HG02852 (cell line): ENCODE data around the gene GPC3.
"Not testable (repeated sequence)": the region's sequence is repeated elsewhere in the genome, so short reads cannot be mapped to it uniquely, and the experiment has no call there.

Source experiments
- ATAC-seq: cut with Tn5 transposase; IDR thresholded peaks from one replicate; pipeline ENCODE4 v1.9.1; 2021; ENCODE audit warnings: mild to moderate bottlenecking, moderate library complexity; ENCODE audit not compliant: unreplicated experiment

Gene GPC3

DNA sequence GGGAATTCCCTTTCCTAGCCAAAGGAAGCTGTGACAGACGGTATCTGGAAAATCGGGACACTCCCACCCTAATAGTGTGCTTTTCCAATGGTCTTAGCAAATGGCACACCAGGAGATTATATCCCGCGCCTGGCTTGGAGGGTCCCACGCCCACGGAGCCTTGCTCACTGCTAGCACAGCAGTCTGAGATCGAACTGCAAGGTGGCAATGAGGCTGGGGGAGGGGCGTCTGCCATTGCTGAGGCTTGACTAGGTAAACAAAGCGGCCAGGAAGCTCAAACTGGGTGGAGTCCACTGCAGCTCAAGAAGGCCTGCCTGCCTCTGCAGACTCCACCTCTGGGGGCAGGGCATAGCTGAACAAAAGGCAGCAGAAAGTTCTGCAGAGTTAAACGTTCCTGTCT, 364.0 kb downstream of the GPC3 start:
- not testable (repeated sequence) for ATAC-seq

DNA sequence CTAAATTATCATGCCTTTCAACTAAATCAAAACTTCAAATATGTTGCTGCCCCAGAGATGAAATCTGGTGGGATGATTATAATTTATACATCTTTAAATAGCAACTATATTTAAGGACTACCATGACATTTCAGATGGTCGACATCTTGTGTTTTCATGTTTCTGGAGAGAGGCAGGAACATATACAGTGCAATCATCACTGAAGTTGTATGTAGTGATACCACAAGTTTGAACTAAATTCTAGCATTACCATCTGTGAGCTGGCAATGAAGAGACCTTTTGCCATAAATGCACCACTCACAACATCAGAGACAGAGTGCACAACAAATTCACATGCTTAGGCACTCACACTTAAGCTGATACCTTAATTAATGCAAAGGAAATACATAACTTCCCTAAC, 373.7 kb downstream of the GPC3 start:
- ATAC-seq: no peak

DNA sequence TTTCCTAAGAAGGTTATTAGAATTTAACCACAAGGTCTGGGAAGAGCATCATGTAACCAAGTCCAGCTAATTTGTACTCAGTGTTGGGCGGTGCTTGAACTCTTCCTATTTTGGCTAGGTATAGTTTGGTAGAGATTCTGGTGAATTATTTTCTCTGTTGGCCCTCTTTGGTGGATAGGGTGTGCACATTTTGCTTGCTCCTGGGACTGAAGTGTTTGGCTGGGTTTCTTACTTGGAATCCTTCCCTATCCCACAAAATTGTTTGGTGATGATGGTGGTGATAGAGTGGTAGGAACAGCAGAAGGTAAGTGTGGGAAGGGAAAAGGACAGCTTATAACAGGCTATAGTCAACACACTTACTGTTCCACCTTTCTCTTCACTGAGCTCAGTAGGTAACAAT, 375.3 kb downstream of the GPC3 start:
- ATAC-seq: no peak

DNA sequence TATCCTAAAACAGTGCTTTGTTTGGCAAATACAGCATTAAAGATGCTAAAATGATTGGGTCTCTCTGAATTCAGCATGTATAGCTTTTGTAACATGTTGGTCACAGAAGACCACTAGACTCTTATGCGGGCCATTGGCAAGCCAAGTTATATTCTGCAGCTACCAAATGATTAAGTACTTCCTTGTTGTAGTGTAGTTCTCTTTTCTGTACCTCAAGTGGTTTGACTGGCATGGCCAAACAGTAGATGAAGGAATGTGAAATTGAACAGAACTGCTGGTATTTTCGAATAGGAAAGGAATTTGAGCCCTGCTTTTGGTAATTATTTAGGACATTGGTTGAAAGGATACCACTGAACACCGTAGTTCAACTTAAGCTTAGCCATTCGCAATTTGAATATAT, 376.2 kb downstream of the GPC3 start:
- no peak for ATAC-seq

DNA sequence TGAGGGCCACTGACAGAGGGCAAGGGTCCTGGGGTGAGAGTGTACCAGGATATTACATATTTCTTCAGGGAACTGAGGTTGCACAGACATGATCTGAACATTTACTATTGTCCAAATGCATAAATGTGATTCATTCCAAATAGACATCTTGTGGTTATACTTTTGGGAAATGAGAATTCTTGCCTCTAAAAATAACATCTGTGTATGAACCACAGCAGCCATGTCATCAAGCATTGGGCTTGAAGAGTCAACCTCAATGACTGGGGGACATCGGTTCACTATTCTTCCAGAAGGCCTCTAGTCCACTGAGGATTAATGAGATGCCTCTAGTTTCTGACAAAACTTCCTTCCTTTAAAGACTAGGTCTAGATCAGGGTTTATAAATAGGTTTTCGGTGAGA, 377.0 kb downstream of the GPC3 start:
- ATAC-seq: no peak

DNA sequence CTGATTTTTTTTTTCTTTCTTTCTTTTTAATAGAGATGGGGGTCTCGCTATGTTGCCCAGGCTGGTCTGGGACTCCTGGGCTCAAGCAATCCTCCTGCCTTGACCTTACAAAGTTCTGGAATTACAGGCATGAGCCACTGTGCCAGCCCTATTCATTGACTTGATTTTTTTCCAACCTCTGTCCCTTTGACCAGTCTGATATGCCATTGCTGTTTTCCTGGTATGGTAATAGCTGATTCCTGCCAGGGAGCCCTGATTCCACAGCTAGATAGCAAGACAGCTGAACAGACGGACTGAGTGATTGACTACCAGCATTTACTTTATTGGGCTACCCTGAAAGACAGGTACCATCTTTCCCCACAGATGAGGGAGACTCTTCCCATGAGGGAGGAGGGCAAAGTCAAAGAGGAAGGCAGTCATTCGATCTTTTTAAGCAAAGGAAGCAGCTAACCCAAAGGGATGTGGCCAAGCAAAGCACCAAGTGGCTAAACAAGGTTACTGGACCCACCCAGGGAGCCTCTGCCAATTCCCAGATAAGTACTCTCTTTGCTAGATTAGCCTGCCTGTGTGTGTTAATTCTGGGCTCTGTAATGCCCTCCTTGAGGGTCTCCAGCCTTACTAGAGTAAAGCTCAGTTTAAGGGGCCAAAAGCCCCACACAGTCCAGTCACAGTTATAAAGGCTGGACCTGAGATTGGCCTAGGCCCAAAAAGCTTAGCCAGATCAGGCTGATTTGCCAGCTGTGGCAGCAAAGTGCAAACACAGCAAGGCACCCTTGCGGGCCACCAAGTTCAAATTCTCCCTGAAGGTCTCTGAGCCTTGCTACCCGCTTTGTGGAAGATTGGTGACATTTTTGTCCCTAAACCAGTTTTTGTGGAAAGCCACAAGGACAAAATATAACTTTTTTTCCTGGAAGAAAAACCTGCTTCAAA, 377.7 kb downstream of the GPC3 start:
- ATAC-seq: no peak

DNA sequence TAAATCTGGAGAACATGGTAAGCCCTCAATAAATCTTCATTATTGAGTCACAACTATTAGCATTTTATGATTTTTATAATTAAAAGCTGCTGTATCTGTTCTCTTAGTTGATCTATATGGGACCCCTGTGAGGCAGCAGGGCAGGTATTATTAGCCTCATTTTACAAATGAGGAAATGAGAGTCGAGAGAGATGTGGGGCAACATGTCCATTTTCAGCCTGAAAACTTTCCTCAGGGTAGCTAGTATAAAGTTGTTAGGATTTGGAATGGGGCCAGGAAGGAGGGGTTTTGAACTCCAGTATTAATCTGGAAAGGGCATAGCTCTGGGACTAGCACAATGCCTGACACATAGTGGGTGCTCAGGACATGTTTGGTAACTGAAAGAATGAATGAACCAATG, 378.4 kb downstream of the GPC3 start:
- no peak for ATAC-seq

DNA sequence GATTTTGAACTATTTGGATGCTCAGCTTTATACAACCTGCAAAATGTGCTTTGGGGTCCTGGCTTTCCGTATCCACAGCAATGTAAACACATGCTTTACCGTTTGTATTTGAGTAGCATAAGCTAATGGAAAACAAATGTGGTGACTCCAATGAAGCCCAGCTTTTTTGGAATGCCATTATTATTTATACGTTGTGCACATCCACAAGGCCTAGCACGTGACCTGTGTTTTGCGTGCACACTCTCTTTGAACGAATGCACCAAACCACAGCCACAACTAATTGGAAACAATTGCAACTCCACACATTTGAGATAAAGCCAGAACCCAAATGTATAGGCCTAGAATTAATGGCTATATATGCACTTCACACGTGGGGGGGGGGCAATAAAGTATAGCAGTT, 380.6 kb downstream of the GPC3 start:
- no peak for ATAC-seq

DNA sequence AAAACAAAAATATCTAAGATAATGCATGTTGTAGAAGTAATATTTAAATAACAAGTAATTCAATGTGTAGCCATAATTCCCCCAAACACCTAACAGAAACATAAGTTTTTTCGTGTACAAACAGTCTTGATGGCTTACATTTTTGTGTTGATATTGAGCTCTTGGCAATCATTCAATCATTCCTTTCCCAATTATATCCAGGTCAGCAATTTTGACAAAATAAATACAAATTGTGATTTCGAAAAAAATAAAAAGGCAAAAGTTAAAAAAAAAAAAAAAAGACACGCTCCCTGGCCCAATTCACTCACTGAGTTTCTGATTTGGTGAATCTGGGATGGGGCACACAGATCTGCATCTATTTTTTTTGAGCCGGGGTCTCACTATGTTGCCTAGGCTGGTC, 382.5 kb downstream of the GPC3 start:
- ATAC-seq: no peak

DNA sequence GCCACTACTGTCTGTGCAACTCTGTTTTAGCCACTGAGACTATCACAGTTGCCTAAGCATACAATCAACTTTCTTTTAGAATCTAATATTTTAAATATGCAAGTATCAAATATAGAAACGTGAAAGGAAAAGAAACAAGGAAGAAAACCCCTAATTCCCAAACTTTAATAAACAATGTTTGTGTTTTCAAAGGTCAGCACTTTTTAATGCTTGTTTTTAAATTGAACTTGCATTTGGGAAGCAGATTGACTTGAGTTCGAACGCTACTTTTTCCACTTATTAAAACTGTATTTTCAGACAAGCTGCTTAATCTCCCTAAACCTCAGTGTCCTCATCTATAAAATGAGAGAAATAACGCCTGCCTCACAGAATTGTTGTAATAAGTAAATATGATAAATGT, 384.3 kb downstream of the GPC3 start:
- no peak for ATAC-seq

DNA sequence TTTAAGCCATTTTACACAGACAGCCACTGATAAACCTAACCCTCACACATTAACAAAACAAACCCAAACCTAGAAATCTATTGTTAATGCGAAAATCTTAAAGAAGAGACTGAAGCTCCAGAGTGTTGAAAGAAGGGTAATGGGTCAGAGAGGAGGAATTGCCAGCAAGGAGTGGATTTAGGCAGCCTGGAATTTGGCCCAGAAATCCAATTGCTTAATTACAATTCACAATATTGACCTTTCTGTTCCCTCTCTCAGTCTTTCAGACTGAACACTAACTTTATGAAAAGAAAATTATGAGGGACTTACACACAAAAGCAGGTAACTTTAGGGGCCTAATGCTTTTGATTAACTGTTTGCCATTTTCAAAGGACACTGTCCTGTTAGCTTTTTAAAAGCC, 384.9 kb downstream of the GPC3 start:
- ATAC-seq: no peak

DNA sequence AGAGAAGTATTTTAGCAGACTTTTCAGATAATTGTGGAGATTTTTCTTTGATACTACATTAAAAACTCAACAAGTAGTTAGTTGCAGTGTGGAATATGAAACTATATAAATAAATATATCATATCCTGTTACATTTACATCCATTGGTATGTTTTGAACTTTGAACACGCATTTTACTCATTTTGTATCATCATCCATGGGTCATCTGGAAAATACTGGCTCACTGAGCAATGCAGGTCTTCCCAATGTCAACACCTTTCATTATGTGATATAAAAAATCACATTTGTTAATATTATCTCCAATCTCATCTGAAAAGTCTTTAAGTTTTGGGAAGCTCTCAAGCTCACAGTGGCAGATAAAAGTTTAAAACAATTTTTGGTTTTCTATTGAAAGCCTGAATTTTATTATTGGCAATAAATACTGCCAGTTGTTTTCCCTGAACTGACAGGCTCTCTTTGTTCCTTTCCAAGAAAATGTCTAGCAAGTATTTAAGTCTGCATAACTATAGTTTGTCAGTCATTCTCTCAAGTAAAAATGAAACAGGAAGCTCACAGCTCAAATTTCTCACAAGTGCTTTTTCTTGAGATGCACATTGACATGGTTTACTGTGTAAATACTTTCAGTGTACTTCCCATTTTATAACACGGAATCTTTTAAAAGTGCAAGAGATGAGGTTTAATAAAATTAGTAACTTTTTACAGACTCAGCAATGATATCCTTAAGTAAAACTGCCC, 386.6 kb downstream of the GPC3 start:
- ATAC-seq: no peak

DNA sequence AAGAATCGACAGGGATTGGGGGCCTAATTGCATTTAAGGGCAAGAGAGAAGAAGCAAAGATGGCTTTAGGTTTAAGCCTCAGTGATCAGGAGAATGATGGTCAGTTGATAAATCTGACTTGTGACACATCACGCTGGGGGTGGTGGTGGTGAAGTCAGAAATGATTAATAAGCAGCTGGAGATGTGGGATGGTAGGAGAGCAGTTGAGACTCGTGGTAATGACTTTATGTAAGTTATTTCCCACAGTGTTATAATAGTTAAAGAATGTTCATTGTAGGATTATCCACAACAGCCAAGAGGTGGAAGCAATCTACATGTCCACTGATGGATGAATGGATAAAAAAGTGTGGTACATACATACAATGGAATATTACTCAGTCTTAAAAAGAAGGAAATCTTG, 391.2 kb downstream of the GPC3 start:
- no peak for ATAC-seq

DNA sequence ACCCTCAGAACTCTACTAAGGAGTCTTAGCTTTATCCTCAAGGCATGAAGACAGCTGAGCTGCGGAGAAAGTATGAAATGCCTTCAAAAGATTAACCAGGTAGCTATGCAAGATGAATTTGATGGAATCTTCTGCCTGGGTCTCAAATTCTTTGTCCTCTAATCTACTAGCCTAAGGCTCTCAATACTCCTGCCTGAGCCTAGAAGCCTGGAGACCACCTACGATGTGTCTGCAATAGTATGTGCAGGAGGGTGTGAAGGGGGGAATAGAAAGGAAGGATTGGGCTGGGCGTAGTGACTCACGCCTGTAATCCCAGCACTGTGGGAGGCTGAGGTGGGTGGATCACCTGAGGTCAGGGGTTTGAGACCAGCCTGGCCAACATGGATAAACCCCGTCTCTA, 391.9 kb downstream of the GPC3 start:
- ATAC-seq: no peak

DNA sequence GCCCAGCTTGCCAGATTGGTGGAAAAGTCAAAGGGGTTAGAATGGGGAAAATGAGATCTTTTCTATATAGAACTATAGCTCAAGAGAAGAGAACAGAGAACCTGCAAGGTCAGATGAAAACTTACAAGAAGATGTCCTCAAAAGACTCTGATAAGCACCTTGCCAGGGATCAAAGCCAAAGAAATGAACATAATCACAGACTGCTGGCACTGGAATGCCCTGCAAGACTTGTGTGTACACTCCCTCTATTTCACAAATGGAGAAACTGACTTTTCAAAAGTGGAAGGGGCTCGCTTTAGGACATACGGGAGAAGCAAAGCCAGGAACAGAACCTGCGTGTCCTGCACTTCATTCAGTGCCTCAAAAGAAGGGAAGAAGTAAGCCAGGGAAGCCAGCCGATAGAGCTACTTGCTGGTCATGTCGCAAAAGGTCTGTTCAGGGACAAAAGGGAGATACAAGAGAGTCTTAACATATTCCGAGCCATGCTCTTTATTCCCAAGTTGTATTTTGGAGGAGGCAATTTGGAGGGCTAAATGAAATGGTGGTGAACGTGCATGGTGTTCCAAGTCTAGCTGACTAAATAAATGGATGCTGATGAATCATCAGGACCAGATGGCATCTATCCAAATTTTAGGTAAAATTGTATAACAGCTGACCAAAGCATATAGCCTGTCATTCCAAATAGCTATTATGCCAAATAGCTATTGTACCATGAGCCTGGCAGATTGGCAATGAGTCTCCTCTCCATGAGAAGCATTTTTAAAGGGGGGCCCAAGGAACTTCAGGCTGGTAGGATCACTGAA, 394.5 kb downstream of the GPC3 start:
- ATAC-seq: no peak

DNA sequence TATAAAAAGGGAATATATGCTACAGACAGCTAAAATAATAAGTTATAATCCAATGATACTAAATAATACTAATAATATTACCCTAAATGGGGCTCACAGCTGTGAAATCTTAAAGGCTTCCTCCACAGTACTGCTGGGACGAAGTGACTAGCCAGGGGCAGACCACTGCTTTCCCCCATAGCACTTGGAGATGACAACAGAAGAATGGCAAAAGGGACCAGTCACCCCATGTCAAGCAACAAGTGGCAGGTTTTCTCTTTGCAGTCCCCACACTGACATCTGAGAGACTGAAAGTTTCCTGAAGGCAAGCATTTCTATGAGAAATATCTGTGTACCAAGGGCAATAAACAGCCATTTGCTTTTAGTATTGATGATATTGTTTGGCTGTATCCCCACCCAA, 396.6 kb downstream of the GPC3 start:
- ATAC-seq: no peak

DNA sequence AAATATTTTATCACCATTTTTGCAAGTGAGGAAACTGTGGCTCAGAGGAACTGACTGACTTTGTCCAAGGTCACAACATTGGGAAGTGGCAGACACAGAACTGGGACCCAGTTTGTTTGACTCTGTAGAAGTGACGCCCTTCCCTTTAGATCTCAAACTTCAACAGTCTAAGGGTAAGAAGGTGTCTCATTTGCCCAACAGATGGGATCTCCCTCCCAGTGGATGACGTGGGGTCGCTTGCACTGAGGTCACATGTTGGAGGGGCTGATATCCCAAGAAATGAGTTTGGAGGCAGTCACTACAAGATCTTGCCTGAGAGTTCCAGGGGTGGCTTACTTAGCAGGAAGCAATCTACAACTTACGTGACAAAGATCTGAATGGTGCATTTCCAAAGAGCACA, 397.6 kb downstream of the GPC3 start:
- no peak for ATAC-seq

DNA sequence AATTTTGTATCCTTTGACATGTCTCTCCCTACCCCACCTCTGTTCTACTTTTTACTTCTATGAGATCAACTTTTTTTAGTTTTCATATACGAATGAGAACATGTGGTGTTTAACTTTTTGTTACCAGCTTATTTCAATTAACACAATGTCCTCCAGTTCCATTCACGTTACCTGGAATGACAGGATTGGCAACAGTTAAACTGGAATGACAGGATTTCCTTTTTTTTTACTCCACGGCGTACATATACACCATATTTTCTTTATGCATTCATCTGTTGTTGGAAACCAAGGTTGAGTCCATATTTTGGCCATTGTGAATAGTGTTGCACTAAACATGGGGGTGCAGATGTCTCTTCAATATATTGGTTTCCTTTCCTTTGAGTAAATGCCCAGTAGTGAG, 398.3 kb downstream of the GPC3 start:
- ATAC-seq: no peak

DNA sequence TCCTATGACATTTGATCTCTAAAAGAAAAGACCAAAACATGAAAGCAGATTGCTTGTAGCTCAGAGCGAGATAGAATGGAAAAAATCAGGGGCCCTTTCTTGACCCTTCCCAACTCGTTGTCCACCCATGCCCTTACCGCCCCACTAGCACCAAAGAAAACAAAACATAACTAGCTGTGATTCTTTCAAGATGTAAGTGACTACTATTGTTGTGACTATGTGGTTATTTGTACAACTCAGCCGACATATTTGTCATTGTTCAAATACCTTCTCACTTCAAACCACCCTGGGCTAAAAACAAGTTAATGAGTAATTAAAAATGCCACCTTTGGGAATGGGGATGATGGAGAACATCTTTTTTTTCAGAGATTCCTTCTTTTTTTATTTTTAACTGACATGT, 399.0 kb downstream of the GPC3 start:
- ATAC-seq: no peak

DNA sequence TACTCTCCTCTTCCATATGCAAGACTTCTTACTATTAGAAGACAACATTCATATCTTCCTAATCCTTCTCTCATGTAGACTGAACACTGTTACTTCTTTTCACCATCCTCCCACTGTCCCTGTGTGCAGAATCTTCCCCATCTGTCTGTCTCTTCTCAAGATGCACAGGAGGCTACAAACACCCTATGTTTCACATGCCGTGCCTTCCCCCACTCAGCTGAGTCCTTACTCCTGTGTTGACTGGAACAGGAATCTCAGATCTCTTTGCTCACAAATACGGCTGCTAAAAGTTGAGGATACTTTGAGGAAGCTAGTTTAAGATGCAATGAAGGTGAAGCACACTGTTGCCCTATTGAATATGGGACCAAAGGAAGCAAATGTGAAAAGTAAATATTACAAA, 401.6 kb downstream of the GPC3 start:
- no peak for ATAC-seq

DNA sequence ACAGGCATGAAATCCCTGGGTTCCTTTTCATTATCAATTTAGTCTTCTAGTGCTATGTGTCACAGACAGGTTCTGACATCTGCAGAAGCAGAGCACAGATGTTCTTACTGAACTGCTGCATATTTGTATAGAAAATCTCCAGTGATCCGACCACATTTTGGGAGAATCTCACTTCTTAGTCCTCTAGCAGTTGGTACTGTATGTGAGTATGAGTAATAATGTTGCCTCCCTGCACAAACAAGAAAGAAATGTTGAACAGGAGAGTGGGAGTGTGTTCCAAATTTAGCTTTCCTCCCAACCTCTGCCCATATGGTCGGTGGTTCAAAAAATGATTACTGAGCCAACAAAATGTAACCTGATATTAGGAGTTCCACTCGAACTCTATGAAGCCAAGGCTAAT, 404.8 kb downstream of the GPC3 start:
- no peak for ATAC-seq

DNA sequence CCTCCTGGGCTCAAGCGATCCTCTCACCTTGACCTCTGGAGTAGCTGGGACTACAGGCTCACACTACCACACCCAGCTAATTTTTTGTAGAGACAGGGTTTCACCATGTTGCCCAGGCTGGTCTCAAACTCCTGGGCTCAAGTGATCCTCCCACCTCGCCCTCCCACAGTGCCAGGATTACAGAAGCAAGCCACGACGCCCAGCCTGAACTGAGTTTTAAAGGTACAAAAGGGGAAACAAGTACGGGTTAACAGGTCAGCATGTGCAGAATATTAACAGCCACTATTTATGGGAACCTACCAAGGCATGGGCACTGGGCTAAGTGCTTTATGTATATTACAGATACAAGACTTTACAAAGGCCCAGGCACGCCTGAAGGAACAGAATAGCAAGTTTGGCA, 405.8 kb downstream of the GPC3 start:
- no peak for ATAC-seq
